Ascending aorta (tissue), 2 donors: ENCODE results near the gene TRPM3. TPM values are rescaled to one million over a fixed set of nuclear protein-coding genes. Genes with fewer than 3 reads are reported as not detected.

Source experiments
- DNase-seq, 2 donors: peaks; one replicate each; pipeline ENCODE4 v3.0.0-alpha.2; 2019; ENCODE audit warnings: low spot score in 2 of 2
- H3K27ac ChIP-seq, 2 donors: fragments of 200-600 bp; sonication (generic); one replicate each; pipeline ENCODE4 v1.5.1; 2016 to 2017; ENCODE audit warnings: mild to moderate bottlenecking in 1 of 2
- H3K27me3 ChIP-seq: fragments of 200-600 bp; sonication (generic); one replicate; pipeline ENCODE4 v1.5.1; 2017
- H3K36me3 ChIP-seq, 2 donors: fragments of 200-600 bp; sonication (generic); one replicate each; pipeline ENCODE4 v1.5.1; 2016
- H3K4me1 ChIP-seq, 2 donors: fragments of 200-600 bp; sonication (generic); one replicate each; pipeline ENCODE4 v1.5.1; 2016 to 2017; ENCODE audit warnings: mild to moderate bottlenecking in 1 of 2
- H3K4me3 ChIP-seq, 2 donors: fragments of 200-600 bp; sonication (generic); one replicate each; pipeline ENCODE4 v1.5.1; 2016 to 2017; ENCODE audit warnings: mild to moderate bottlenecking in 1 of 2
- H3K9me3 ChIP-seq, 2 donors: fragments of 200-600 bp; sonication (generic); one replicate each; pipeline ENCODE4 v1.5.1; 2016
- CTCF ChIP-seq, 3 experiments: fragments of 200-600 bp in 2 of 3; fragments of 450-650 bp in 1 of 3; sonication (generic) in 2 of 3; IDR thresholded peaks; one replicate each; pipeline ENCODE4 v1.5.1; 2016 to 2019; ENCODE audit warnings: antibody characterized with exemption in 3 of 3, mild to moderate bottlenecking in 1 of 3, moderate library complexity in 1 of 3
- intact Hi-C: fragments of 100-400 bp; cut with DNase I; formaldehyde crosslinking; loops from one replicate; pipeline ENCODE4 v1.15.1; 2023
- total RNA-seq: library from RNA; depleted of rRNA; stranded (reverse); fragments of >200 nt; gene quantifications from one replicate; pipeline ENCODE4 v1.1.0, GENCODE V29; 2016

The TRPM3 gene
- total RNA-seq, 1 donor from 2014 or later, result 3.3 TPM

- Histone ChIP-seq H3K36me3 (no peaks in the 10 kb centered on the region), H3K4me1 (peaks cover 8 to 19% of the 10 kb centered on the region in 2 donors), H3K4me3 (no peak overlapping the region), H3K27ac (no peak overlapping the region), H3K27me3 (no peaks in the 10 kb centered on the region), H3K9me3 (no peaks in the 10 kb centered on the region)
- intact Hi-C loops, result no loop called here
- no peak for TF ChIP-seq CTCF (IDR thresholded peaks at IDR 0.05)
- DNase-seq, result no peak
These were observed 539.5 kb downstream of the TRPM3 start for GRCh38 chr9:70581955-70582350.

DNA sequence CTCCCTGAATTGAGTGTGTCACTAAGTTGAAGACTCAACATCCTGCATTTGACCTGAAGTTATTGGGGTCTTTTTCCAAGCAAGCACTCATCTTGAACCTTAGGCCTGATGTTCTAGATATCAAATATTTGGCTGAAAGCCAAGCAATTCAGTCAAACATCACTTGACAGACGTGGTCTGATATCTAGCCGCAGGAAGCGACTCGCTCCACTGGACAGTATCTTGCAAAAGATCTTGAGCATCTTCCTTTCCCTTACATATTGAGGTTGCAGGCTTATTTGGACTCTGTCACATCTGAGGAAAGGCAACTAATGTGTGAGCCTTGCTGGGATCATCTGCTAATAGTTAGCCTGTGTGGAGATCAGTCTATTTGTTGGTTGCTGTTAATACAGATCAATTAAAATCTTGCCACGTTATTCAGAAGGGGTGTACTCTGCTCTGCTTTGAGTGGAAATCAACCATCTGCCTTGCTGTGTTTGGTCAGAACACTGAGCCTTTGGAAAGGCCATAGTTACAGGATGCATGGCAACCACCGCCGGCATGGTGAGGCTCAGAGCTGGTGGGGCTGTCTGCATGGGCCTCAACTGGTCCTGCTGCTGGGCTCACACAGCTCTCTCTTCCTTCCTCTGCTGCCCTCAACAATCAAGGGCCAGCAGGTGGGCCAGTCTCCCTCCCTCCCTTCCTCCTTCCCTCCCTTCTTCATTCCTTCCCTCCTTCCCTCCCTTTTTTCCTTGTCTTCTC lies 540.0 kb downstream of the TRPM3 start:
- no peak for TF ChIP-seq CTCF (IDR thresholded peaks at IDR 0.05)
- peaks cover 8 to 13% of the 10 kb centered on the region in 2 donors for H3K4me1 ChIP-seq
- H3K4me3 ChIP-seq, result no peak overlapping the region
- H3K9me3 ChIP-seq, result no peaks in the 10 kb centered on the region
- no peak overlapping the region for H3K27ac ChIP-seq
- no peaks in the 10 kb centered on the region for H3K27me3 ChIP-seq
- H3K36me3 ChIP-seq, result no peaks in the 10 kb centered on the region
- peak in 1 of 2 donors; percentile 33 for DNase-seq
- intact Hi-C loops, result no loop called here

- Histone ChIP-seq H3K9me3 (no peaks in the 10 kb centered on the region), H3K4me1 (peaks cover 3 to 7% of the 10 kb centered on the region in 2 donors), H3K4me3 (no peak overlapping the region), H3K27ac (no peak overlapping the region), H3K27me3 (no peaks in the 10 kb centered on the region), H3K36me3 (no peaks in the 10 kb centered on the region)
- no peak for TF ChIP-seq CTCF (IDR thresholded peaks at IDR 0.05)
- intact Hi-C loops, result no loop called here
- peak in 1 of 2 donors; percentile 50 for DNase-seq
These were observed 540.7 kb downstream of the TRPM3 start for GRCh38 chr9:70580606-70581195.

DNA sequence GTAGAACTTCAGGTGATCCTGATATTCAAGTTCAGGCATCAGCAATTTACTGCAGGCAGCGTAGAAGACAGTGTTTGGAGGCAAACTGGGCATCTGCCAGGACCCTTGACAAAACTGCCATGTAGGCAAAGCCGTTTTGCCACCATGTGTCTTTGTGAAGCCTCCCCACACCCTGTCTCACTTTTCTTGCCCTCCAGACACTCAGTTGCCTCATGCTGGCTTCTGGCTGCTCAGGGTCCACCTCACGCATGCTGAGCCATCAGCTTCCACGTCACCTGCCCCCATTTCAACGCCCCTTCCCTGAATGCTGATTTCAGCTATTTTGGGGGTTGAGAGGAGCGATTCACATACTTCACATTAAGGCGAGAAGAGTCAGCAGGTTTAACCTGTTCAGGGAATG lies 541.7 kb downstream of the TRPM3 start:
- TF ChIP-seq CTCF (IDR thresholded peaks at IDR 0.05), result no peak
- Histone ChIP-seq H3K9me3 (no peaks in the 10 kb centered on the region), H3K36me3 (no peaks in the 10 kb centered on the region), H3K27ac (no peak overlapping the region), H3K4me1 (no peaks in the 10 kb centered on the region), H3K4me3 (no peak overlapping the region), H3K27me3 (no peaks in the 10 kb centered on the region)
- intact Hi-C loops, result no loop called here
- peak in 1 of 2 donors; percentile 53 for DNase-seq

- no peaks in the 10 kb centered on the region for H3K27me3 ChIP-seq
- no peak overlapping the region for H3K27ac ChIP-seq
- intact Hi-C loops, result no loop called here
- no peak overlapping the region for H3K4me3 ChIP-seq
- H3K9me3 ChIP-seq, result no peaks in the 10 kb centered on the region
- DNase-seq, result peak in 1 of 2 donors; percentile 47
- H3K36me3 ChIP-seq, result no peaks in the 10 kb centered on the region
- H3K4me1 ChIP-seq, result peaks cover 3 to 5% of the 10 kb centered on the region in 2 donors
- no peak for TF ChIP-seq CTCF (IDR thresholded peaks at IDR 0.05)
These were observed 542.7 kb downstream of the TRPM3 start for GRCh38 chr9:70578720-70579119.
